Caco-2 (cell line): ENCODE measurements around the gene RBP5. TPM values are rescaled to one million over a fixed set of nuclear protein-coding genes. Genes with fewer than 3 reads are reported as not detected.

ENCODE experiments used
- BruUV-seq: library from RNA; stranded (reverse); fragments of 400-500 nt; replicated peaks from 2 replicates; lab custom pipeline; 2021; lab: Mats Ljungman, UMichigan
- CTCF ChIA-PET: fragments of 300-600 bp; sonication (Branson Sonifier 250); formaldehyde crosslinking; loops from one replicate; lab custom pipeline; 2022; ENCODE audit warnings: antibody characterized with exemption; lab: Charles Lee
- POLR2A ChIA-PET: fragments of 300-600 bp; sonication (Branson Sonifier 250); formaldehyde crosslinking; loops from one replicate; lab custom pipeline; 2022; ENCODE audit warnings: antibody characterized with exemption; lab: Charles Lee
- DNase-seq, 2 experiments: peaks; one replicate each; pipeline versions ENCODE4 v3.0.0 to v3.0.0-alpha.2; 2020 to 2022
- H3K27me3 ChIP-seq: replicated peaks from 2 replicates; pipeline ENCODE4 v1.6.0; 2011; ENCODE audit warnings: low read length; ENCODE audit not compliant: control insufficient read depth, insufficient read depth
- H3K36me3 ChIP-seq: 2 replicates; pipeline ENCODE4 v1.5.1; 2011; ENCODE audit warnings: low read length; ENCODE audit not compliant: control insufficient read depth, insufficient read depth
- H3K4me1 ChIP-seq: fragments of 250-450 bp; sonication (Bioruptor Pico); 2 replicates; pipeline ENCODE4 v1.5.1; 2020; ENCODE audit warnings: mild to moderate bottlenecking
- H3K4me3 ChIP-seq: 2 replicates; pipeline ENCODE4 v1.5.1; 2011; ENCODE audit warnings: low read depth, mild to moderate bottlenecking, control low read depth, low read length
- H3K9me3 ChIP-seq: fragments of 250-450 bp; sonication (Bioruptor Pico); 2 replicates; pipeline ENCODE4 v1.5.1; 2020; ENCODE audit warnings: mild to moderate bottlenecking, moderate library complexity
- H3K27ac Mint-ChIP-seq: one replicate; pipeline ENCODE4 v1.8.0; 2022; ENCODE audit warnings: mixed read lengths; ENCODE audit not compliant: unreplicated experiment
- H3K27me3 Mint-ChIP-seq: one replicate; pipeline ENCODE4 v1.8.0; 2022; ENCODE audit warnings: mixed read lengths; ENCODE audit not compliant: insufficient read depth, unreplicated experiment
- H3K36me3 Mint-ChIP-seq: one replicate; pipeline ENCODE4 v1.8.0; 2022; ENCODE audit warnings: mild to moderate bottlenecking, mixed read lengths; ENCODE audit not compliant: insufficient read depth, unreplicated experiment
- H3K4me1 Mint-ChIP-seq: one replicate; pipeline ENCODE4 v1.8.0; 2022; ENCODE audit warnings: low read depth, mixed read lengths; ENCODE audit not compliant: unreplicated experiment
- H3K4me3 Mint-ChIP-seq: one replicate; pipeline ENCODE4 v1.8.0; 2022; ENCODE audit warnings: mild to moderate bottlenecking, moderate library complexity, mixed read lengths; ENCODE audit not compliant: unreplicated experiment
- H3K9me3 Mint-ChIP-seq: one replicate; pipeline ENCODE4 v1.8.0; 2022; ENCODE audit warnings: mixed read lengths; ENCODE audit not compliant: unreplicated experiment
- CTCF ChIP-seq, 2 experiments: fragments of 200-600 bp in 1 of 2; IDR thresholded peaks; 1 replicate in 1 of 2; 2 replicates in 1 of 2; pipeline versions ENCODE4 v1.5.1 to v1.8.0; 2011 to 2022; ENCODE audit warnings: antibody characterized with exemption in 1 of 2, control low read depth in 1 of 2, inconsistent platforms in 1 of 2, low read depth in 1 of 2, low read length in 1 of 2, mild to moderate bottlenecking in 1 of 2, moderate library complexity in 1 of 2; ENCODE audit not compliant: insufficient read depth in 1 of 2, severe bottlenecking in 1 of 2, unreplicated experiment in 1 of 2
- intact Hi-C: fragments of 100-400 bp; cut with micrococcal nuclease; formaldehyde crosslinking; loops from one replicate; pipeline ENCODE4 v1.10.0; 2022; ENCODE audit not compliant: unreplicated experiment
- total RNA-seq: library from RNA; stranded (reverse); gene quantifications from 2 replicates; pipeline ENCODE4 v1.2.3, GENCODE V29; 2022

Gene RBP5
- total RNA-seq, 1 experiment from 2014 or later, result 1.8 TPM

GRCh38 chr12:7141351-7142005 lies 12.8 kb upstream of the RBP5 start:
- no peaks in the 10 kb centered on the region for H3K36me3 ChIP-seq
- Mint-ChIP-seq H3K4me1 (no peaks in the 10 kb centered on the region), H3K9me3 (no peaks in the 10 kb centered on the region), H3K36me3 (peaks cover 9% of the 10 kb centered on the region), H3K27ac (no peak overlapping the region), H3K4me3 (no peak overlapping the region), H3K27me3 (no peaks in the 10 kb centered on the region)
- H3K4me3 ChIP-seq, result no peak overlapping the region
- ChIA-PET POLR2A (interaction anchor here (0.6 kb wide), 1 partner anchor 298 kb away, joined by 3 read pairs; no protein-coding TSS in a partner anchor), CTCF (interaction anchor here (0.7 to 1.8 kb wide), 4 partner anchors 13 to 48 kb away, joined by 3 to 9 read pairs (median 4); partner anchors contain the start of genes C1RL, PEX5 and RBP5)
- no peak for DNase-seq
- TF ChIP-seq CTCF (IDR thresholded peaks at IDR 0.05; ENCODE audit: insufficient read depth in 1 of 2, low read depth in 1 of 2, low read length in 1 of 2, severe bottlenecking in 1 of 2, unreplicated experiment in 1 of 2), result no peak
- no TSS peak for BruUV-seq
- intact Hi-C loops, result loop anchor here (1.0 kb wide), 3 partner anchors 47 to 497 kb away; no protein-coding TSS in a partner anchor
- no peaks in the 10 kb centered on the region for H3K9me3 ChIP-seq
- H3K27me3 ChIP-seq, result no peaks in the 10 kb centered on the region
- H3K4me1 ChIP-seq, result no peaks in the 10 kb centered on the region

- ChIA-PET CTCF (interaction anchor here (1.0 kb wide), 1 partner anchor 16 kb away, joined by 4 read pairs; no protein-coding TSS in a partner anchor), POLR2A (no interaction called here)
- Mint-ChIP-seq H3K27ac (no peak overlapping the region), H3K27me3 (no peaks in the 10 kb centered on the region), H3K9me3 (no peaks in the 10 kb centered on the region), H3K4me1 (no peaks in the 10 kb centered on the region), H3K36me3 (peaks cover 11% of the 10 kb centered on the region), H3K4me3 (no peak overlapping the region)
- Histone ChIP-seq H3K4me1 (no peaks in the 10 kb centered on the region), H3K4me3 (no peak overlapping the region), H3K9me3 (no peaks in the 10 kb centered on the region), H3K27me3 (no peaks in the 10 kb centered on the region), H3K36me3 (0 out of 2 replicates have a peak, but pooled peaks cover 2% of the 10 kb centered on the region)
- BruUV-seq, result no TSS peak
- no peak for TF ChIP-seq CTCF (IDR thresholded peaks at IDR 0.05; ENCODE audit: insufficient read depth in 1 of 2, low read depth in 1 of 2, low read length in 1 of 2, severe bottlenecking in 1 of 2, unreplicated experiment in 1 of 2)
- intact Hi-C loops, result no loop called here
- DNase-seq, result no peak
These were observed 10.5 kb upstream of the RBP5 start for GRCh38 chr12:7139200-7139599.

GRCh38 chr12:7137908-7138307 lies 9.2 kb upstream of the RBP5 start:
- intact Hi-C loops, result no loop called here
- Histone ChIP-seq H3K4me1 (no peaks in the 10 kb centered on the region), H3K4me3 (no peak overlapping the region), H3K27me3 (no peaks in the 10 kb centered on the region), H3K9me3 (no peaks in the 10 kb centered on the region), H3K36me3 (peaks cover 2% of the 10 kb centered on the region; the same call in 1 of the 2 replicates)
- H3K27me3 Mint-ChIP-seq, result no peaks in the 10 kb centered on the region
- no peak overlapping the region for H3K27ac Mint-ChIP-seq
- DNase-seq, result no peak
- H3K4me3 Mint-ChIP-seq, result no peak overlapping the region
- no peaks in the 10 kb centered on the region for H3K9me3 Mint-ChIP-seq
- ChIA-PET POLR2A (no interaction called here), CTCF (no interaction called here)
- peaks cover 11% of the 10 kb centered on the region for H3K36me3 Mint-ChIP-seq
- TF ChIP-seq CTCF (IDR thresholded peaks at IDR 0.05; ENCODE audit: insufficient read depth in 1 of 2, low read depth in 1 of 2, low read length in 1 of 2, severe bottlenecking in 1 of 2, unreplicated experiment in 1 of 2), result no peak
- no TSS peak for BruUV-seq
- H3K4me1 Mint-ChIP-seq, result no peaks in the 10 kb centered on the region
